GM18867 (cell line): Measurements from ENCODE around the gene ZNF541.

Experiments used
- ATAC-seq: cut with Tn5 transposase; IDR thresholded peaks from one replicate; pipeline ENCODE4 v1.9.1; 2021; ENCODE audit warnings: mild to moderate bottlenecking, moderate library complexity; ENCODE audit not compliant: unreplicated experiment

The ZNF541 gene, protein sequence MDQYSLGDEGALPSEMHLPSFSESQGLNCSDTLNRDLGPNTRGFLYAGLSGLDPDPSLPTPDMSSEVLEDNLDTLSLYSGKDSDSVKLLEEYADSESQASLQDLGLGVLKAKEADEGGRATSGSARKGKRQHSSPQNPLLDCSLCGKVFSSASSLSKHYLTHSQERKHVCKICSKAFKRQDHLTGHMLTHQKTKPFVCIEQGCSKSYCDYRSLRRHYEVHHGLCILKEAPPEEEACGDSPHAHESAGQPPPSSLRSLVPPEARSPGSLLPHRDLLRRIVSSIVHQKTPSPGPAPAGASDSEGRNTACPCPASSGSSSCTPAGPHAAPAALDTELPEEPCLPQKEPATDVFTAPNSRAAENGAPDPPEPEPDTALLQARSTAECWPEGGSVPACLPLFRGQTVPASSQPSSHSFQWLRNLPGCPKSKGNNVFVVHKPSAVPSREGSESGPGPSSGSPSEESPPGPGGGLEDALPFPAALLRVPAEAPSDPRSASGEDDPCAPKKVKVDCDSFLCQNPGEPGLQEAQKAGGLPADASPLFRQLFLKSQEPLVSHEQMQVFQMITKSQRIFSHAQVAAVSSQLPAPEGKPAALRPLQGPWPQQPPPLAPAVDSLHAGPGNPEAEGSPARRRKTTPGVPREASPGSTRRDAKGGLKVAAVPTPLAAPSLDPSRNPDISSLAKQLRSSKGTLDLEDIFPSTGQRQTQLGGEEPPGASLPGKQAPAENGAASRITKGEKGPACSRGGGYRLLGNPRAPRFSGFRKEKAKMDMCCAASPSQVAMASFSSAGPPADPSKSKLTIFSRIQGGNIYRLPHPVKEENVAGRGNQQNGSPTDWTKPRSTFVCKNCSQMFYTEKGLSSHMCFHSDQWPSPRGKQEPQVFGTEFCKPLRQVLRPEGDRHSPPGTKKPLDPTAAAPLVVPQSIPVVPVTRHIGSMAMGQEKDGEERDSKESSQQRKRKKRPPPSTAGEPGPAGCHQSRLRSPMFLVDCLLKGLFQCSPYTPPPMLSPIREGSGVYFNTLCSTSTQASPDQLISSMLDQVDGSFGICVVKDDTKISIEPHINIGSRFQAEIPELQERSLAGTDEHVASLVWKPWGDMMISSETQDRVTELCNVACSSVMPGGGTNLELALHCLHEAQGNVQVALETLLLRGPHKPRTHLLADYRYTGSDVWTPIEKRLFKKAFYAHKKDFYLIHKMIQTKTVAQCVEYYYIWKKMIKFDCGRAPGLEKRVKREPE (N-terminal part only)

DNA sequence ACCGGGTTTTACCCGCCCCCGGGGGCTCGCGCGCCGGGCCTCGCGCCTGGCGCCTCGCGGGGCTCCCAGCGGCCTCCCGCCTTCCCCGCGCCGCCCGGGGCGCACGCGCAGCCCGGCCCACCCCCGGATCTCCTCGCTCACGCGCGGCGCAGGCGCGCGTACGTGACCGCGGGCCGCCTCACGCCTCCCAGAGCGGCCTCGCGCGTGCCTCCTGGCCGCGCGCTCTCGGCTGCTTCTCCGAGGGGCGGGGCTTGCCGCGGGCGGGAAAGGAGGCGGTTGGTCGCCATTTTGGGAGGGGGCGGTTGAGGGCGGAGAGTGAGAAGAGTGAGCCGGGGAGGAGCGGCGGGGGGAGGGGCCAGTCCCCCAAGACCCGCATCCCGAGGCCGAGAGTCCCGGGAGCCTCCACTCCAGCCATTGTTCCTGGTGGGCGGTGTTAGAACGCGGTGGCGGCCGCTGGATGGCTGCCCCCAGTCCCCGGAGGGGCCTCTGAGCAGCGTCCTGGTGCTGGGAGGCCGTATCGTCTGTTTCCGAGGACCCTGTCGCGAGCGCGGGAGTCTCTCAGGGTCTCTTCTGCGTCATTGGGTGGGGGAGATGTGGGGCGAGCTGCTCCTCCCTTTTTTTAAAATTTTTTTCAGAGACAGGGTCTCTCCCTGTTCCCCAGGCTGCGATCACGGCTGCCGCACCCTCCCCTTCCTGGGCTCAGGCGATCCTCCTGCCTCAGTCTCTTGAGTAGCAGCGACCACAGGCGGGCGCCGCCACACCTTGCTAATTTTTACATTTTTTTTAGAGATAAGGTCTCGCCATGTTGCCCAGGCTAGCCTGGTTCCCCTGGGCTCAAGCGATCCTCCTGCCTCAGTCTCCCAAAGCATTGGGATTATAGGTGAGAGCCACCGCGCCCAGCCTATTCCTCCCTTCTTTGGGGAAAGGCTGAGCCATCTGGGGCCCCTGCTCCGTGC lies at the start of gene ZNF541:
Gene ZNF541, minus strand, starts transcription at position 78 of the 956 bp plus-strand sequence. CDS start 17,292 bp downstream, outside the sequence.
- no peak for ATAC-seq

DNA sequence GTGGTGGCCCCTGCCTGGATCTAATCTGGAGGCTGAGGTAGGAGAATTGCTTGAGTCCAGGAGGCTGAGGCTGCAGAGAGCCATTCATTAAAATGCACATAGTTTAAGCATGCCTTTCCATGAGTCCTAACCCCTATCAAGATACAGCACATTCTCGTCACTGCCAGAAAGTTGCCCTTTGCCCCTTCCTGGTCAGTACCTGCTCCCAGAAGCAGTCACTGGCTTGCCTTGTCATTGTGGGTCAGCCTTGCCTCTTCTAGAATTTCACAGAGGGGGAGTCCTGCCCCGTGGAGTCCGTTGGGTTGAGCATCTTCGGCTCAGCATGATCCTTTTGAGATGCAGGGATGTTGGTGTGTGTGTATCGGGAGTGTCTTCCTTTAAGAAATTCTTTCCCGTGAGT lies 46.8 kb upstream of the ZNF541 start:
- ATAC-seq = no peak

DNA sequence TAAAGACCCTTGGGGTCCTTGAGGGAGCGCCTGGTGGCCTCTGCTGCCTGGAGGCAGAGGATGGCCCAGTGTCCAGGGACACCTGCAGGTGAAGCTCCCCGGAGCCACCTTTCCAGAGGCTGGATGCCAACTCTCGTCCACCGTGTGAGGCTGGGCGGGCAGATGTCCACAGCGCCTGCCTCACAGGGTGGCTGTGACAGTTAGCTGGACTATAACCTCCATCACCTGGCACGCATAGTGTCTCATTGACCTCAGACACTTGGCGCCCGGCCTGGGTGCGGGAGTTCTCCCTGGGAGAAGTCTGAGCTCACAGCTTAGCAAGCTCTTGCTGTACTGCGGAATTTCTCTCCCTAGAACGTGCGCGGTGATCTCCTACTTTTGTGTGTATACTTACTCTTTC lies 45.8 kb upstream of the ZNF541 start:
- no peak for ATAC-seq

DNA sequence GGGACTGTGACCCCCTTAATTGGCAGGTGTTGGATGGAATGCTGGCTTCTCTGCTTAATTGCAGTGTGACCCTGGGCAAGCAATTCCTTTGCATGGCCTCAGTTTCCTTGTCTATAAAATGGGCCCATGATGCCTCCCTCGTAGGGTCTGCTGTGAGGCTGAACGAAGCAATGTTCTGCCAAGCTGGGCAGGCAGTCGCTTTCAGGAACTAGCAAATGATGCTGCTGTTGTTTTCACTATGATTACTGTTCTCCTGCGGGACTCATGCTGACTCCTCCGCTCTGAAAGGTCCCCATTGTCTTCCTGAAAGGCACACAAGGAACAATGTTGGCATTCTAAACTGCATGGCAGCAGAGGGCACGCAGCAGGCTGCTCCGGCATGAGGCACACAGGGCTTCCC lies 42.8 kb upstream of the ZNF541 start:
- ATAC-seq = no peak

DNA sequence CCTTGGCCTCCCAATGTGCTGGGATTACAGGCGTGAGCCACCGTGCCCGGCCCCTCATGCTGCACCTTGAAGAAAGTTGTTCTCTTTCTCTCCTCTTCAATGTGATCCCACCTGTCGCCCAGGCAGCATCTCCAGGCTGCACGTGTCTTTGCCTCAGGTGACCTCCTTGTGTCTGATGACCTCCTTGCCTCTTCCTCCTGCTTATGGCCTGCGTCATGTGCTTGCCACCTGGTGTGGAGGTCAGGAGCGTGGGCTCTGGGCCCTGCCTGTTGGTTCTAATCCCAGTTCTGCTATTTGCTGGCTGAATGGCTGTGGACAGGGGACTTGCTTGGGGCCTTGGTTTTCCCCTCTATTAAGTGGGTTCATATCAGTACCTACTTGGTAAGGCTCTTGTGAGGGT lies 42.3 kb upstream of the ZNF541 start:
- no peak for ATAC-seq

DNA sequence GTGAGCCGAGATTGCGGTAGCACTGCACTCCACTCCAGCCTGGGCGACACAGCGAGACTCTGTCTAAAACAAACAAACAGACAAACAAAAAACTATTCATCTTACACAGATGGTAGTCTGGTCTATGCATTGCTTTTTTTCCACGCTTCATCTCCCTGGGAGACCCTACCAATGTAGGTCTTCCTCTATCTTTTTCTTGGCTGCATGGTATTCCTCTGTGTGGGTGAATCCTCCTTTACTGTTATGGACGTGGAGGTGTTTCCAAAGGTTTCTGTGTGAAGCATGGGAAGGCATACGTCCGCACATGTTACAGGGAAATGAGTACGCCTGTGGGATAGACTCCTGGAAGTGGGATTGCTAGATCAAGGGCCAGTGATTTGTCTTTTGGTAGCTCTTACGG lies 41.6 kb upstream of the ZNF541 start:
- ATAC-seq = no peak

DNA sequence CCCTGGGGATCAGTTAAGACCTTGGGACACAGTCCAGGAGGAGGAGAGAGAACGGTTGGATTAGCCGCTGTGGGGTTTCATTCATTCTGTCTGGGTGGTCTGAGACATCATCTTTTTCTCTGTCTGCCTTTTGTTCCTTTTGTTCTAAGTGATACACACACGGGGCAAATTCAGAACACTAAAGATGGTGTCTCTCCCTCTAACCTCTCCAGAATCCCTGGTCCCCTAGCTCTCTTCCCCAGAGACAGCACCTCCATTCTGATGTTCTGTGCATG lies 41.0 kb upstream of the ZNF541 start:
- no peak for ATAC-seq

DNA sequence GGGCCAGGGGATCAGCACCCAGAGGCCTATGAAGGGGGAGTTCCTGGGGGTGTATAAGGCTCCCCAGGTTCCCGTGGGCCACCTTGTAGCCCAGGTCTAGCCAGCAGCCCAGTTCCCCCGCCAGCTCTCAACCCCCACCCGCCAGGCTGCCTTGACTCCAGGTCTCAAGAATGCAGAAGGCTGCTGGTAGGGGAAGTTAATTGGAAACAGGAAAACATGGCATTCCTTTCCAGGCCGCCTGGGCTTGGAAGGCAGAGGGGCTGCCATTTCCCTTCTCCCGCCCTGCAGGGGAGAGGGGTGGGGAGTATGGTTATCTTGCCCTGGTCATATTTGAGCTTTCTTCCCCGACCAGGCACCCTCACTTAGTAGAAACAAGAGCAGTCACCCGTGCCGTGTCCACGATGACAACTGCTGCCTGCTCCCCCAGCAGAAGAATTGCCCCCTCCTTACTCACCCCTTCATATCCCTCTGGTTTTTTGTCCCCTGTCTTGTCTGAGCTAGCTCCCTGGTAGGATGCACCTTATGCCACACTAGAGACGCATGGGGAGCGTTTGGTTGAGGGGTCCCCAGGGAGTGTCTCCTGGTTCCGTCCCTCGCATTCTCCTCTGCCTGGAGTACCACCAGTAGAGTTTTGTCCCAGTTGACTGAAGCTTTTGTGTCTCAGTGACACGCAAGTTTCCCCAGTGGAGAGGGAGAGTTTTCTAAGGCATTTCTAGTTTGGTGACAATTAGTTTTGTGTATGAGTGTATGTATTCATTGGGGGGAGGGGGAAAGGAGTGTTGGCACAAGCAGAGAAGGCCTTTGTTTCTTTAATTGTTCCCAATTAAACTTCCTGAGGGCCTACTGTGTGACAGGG lies 40.4 kb upstream of the ZNF541 start:
- ATAC-seq = no peak

DNA sequence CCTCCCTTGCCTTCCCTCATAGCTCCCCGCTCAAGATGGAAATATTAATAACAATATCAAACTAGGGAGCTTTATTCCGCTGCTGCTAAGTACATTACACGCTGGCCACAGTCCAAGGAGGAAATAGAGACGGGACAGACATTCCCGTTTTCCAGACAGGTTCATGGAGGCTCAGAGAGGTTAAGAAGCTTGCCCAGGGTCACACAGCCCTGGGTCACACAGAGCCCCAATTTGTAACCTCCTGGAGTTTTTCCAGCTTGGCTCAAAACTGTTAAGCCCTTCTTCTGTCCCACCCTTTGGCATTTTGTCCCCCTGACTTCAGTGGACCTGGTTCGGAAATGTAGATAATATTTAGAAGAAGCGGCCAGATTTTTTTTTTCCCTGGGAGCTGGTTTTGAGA lies 38.0 kb upstream of the ZNF541 start:
- no peak for ATAC-seq

DNA sequence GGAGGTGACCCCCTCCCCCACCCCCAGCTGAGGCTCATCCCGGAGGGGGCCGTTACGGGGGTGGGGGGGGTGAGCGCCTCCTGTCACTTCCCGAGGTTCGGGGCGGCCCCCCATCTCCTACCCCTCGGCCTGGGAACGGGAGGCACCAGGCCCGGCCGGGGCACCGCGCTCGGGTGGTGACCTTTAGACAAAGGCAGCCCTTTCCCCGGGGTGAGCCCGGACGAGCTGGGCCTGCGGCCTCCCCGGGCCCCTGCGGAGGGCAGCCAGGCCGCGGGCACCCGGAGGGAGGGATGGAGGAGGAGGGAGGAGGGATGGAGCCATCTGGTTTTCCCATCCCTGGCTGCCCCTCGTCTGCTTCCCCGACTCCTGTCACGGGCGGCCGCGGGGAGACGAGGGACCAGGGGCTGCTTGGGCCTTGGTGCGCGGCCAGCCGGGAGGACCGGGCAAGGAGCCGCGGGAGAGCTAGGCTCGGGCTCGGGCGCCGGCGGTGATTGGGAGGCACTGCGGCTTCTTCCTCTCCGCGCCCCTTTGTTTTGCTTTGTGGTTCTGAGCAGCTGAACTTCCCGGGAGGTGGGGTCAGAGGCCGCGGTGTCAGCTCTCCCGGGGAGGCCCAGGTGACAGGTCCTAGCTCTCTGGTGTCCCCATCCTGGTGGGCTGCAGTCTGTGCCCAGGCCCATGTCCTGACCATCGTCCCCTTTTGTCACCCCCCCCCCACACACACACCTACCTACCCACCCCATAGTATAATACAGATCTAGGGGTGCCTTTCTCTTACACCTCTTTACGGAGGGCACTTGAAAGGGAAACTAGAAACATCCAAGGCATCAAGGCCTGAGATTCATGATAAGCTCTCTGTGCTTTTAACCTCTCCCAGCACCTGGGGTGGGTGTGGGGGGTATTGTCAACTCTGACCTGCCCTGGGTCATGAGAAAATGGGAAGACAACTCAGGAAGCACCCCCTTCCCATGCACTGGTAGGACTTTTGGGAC lies 37.3 kb upstream of the ZNF541 start:
- no peak for ATAC-seq

DNA sequence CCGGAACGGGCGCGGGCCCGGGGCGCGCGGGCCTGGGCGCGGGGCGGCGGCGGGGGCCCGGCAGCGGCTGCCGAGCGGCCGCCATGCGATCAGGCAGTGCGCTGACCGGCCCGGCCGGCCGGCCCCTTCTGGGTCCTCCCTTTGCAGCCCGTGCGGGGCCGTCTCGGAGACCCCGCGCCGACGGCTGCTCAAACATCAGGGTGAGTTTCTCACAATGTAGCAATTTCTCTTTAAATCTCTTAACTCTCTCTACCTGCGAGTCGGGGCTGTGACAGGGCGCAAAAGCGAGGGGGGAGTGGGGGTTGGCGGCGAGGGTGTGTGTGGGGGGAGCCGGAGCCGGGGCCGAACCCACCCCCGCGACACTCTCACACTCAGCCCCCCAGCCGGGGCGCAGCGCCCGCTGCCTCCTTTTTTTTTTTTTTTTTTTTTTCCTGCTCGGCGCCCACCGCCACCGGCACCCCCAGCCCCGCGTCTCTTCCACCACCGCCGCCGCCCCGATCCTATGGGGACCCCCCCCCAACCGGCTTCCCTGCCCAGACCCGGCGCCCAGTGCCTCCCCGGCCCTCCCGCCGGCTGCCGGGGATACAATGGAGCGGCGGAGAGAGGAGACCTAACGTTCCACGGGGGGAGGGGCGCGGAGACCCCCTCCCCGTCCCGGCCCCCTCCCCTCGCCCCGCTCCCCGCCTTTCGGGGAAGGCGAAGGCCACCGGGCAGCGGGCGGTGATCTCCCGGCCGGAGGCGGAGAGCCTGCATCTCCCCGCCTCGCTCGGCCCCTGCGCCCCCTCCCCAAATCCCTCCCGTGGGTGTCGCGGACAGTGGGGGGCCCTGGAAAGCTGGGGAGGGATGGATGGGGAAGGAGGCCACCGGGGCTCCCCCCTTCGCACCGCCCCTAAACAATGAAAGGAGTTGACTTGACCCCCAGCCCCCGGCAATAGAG lies 36.3 kb upstream of the ZNF541 start, which contains the start of gene BICRA:
Gene BICRA, plus strand, starts transcription at position 166 of the 937 bp plus-strand sequence. CDS start 64,441 bp downstream, outside the sequence.
- peak; percentile 53 for ATAC-seq

DNA sequence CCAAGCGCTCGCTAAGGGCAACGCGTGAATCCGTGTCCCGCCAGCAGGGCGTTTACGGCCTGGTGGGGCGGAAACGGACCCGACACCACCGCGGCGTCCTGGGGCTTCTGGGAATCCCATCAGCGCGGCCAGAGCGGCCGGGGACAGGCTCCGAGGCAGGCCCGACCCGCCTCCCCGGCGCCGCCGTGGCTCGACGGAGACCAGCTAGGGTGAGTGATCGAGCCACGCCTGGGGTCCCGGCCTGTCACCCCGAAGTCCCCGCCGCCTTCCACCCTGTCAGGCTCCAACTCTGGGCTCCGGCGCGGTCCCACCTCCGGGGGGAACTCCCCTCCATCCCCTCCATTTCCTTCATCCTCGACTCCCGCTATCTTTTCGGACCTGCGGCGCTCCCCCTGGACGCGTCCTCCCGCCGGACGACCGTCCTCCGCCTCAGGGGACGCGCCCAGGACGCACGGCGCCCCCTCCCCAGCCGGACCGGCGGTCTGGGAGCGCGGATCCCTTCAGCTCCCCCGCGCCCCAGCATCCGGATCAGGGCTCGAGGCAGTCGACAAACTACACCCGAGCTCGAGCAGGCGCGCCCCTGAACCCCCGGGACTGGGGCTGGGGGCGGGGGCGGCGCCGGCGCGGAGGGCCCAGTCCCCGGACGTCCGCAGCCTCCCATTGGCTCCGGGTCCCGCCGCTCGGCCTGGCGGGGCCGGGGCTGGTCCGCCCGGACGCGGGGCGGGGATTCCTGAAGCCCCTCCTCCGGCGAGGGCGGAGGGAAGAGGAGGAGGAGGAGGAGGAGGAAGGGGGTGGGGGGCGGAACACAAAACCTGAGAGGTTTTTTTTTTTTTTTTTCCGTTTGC lies 35.3 kb upstream of the ZNF541 start:
- peak; percentile 79 for ATAC-seq

DNA sequence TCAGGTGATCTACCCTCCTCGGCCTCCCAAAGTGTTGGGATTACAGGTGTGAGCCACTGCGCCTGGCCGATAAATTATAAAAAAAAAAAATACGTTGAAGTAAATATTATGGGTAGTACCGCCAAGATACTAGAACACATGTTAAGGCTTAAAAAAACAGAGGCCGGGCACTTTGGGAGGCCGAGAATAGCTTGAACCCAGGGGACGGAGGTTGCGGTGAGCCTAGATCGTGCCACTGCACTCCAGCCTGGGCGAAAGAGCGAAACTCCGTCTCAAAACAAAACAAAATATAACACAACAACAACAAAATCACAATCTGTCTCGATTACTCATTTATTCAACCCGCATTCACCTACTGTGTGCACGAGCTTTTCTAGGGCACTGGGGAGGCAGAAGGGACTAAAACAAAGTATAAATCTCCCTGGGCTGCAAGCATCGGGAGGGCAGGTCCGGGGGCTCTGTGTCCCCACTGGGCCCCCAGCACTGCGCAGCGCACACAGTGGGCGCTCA lies 34.7 kb upstream of the ZNF541 start:
- ATAC-seq = no peak

DNA sequence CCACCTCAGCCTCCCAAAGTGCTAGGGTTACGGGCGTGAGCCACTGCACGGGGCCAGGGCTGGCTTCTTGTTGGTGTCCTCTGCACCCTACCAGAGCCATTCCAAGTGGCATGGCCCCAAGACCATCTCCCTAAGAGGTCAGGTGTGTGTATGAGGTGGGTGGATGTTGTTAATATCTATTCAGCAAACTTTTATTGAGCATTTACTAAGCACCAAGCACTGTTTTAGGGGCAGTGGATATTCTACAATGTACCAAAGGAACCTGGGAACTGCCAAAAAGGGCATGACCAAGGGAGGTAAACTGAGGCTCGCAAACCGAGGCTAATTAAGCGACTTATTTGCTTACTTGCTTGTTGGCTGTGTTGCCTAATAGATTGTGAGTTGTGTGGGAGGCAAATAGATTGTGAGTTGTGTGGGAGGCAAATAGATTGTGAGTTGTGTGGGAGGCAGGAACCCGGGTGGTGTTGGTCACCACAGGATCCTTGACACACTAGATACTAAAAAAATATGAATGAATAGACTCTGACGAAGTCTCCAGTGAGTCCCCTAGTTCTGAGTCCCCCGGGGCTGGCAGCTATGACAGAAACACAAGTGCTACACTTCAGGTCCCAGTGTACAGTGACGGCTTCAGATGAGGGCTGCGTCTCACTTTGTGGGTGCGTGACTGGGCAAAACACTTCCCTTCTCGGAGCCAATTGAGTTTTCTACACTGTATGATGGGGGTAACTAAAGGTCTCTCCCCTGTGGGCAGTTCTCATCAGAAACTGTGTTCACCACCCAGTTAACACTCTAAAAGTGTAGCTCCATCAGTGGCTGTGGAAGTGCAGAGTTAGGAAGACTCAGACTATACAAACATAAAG lies 31.0 kb upstream of the ZNF541 start:
- ATAC-seq = no peak
